ENCODE results near the gene CASP7.

GRCh38 chr10:113692271-113692670 lies 12.6 kb downstream of the CASP7 start:
- TF ChIP-seq POLR2AphosphoS5 (IDR thresholded peaks at IDR 0.05) (no peak), EZH2 (IDR thresholded peaks at IDR 0.05; ENCODE audit: borderline replicate concordance, insufficient read depth, low read length, poor library complexity, severe bottlenecking) (no peak), CTCF (IDR thresholded peaks at IDR 0.05; ENCODE audit: poor library complexity, severe bottlenecking) (no peak)
